ENCODE data around the gene SHCBP1L.

The SHCBP1L gene

DNA sequence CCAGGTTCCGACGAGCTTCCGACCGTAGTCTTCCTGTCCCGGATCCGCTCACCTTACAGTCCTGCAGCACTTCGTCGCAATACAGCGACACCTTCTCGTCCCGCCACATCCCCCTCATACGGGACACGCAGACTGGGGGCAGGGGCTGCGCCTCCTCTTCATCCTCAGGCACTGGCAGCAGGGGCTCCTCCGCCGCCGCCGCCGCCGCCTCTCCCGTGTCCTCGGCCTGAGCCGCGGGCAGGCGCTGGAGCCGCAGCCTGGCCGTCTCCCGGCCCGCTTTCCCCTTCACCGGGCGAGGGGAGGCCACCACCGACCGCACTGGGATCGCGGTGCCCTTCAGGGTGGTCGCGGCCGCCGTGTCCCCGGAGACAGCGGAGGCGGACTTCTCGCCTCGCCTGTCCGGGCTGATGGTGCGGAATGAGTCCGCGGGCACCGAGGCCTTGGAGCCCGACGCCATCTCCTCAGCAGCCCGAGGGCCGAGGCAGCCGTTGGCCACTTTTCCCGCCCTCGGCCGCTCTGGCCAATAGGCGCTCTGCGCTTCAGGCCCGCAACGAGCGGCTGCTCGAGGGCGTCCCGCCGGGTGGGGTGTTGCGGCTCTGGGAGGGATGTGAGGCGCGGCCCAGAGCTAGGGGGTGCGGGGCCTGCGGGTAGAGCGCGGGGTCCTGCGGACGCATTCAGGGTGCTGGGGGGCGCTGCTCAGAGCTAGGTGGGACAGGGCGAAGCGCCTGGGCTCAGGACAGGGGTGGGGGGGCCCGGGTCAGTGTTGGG lies at the start of gene SHCBP1L:
TSS of gene SHCBP1L (minus strand) at position 490 of the 768 bp plus-strand sequence. CDS start at position 457, 33 bp downstream.
- peak; percentile 29 for DNase-seq (ENCODE audit: low spot score)

DNA sequence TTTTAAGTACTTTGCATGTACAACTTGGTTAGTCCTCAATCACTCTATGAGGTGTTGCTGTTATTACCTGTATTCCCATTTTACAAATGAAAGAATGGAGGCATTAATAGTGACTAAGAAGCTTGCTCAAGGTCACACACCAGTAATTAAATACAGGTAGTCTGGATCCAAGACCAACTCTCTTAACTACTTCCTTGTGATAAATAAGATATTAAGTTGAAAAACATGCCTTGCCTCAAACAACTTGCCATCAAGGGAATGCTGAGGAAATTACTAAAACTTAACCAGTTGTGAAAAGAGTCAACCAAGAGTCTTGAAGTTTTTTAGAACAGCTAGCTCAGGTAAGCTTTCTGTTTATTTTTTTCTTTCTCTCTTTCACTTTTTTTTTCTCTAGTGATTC lies 49.3 kb upstream of the SHCBP1L start:
- no peak for DNase-seq (ENCODE audit: low spot score)

DNA sequence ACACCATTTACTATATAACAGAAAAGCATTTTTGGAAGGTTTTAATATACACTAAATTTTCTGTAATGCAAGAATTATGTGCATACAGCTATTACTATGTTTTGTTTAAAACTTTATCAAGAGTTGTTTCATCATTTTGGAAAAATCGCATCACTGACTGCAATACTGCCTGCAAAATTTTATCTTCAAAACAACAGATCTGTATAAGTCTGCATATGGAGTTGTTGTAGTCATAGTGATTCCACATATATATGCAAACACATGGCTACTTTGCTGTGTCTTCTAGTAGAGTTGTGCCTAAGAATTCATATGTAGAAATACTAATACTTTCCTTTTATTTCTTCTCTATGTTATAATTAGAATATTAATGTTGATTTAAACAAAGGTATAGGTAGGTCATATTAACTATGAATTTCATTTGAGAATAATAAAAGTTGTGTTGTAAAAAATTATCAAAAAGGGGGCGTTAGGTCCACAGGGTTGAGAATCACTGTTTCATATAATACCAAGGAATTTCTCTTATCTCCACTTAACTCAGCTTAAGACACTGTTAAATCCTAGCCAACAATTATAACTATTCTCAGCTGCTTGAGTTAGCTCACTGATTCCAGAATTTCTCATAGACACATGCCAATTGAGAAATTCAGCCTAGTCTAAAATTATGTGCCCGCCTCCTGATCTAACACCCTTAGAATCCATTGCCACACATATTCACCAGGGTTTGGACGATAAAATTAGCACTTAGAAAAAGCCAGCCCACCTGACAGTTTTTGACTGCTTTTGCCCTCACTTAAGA lies 47.4 kb upstream of the SHCBP1L start:
- DNase-seq (ENCODE audit: low spot score), result no peak

DNA sequence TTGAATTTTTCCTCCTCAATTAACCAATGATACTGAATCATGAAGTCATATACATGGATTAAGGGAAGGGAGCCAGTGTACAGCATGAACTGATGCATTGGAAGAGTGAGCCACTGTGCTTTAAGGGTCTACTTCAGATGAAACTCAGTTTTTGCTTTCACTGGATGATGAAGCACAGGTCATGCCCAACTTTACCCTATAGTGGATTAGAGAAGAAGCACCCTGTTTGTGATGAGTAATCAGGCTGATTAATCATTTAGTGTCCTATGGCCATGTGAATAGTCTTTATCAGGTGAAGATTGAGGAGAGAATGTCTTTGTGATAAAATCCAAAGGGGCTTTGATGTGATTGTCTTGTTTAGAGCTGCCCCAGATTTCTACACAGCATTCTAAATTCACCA lies 45.5 kb upstream of the SHCBP1L start:
- DNase-seq (ENCODE audit: low spot score), result no peak

DNA sequence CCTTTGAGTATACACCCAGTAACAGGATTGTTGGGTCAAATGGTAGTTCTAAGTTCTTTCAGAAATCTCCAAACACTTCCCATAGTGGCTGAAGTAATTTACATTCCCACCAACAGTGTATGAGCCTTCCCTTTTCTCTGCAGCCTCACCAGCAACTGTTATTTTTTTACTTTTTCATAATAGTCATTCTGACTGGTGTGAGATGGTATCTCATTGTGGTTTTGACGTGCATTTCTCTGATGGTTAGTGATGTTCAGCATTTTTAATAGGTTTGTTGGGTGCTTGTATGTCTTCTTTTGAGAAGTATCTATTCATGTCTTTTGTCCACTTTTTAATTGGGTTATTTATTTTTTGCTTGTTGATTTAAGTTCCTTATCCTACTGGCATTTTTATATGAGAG lies 43.9 kb upstream of the SHCBP1L start:
- DNase-seq (ENCODE audit: low spot score), result no peak

DNA sequence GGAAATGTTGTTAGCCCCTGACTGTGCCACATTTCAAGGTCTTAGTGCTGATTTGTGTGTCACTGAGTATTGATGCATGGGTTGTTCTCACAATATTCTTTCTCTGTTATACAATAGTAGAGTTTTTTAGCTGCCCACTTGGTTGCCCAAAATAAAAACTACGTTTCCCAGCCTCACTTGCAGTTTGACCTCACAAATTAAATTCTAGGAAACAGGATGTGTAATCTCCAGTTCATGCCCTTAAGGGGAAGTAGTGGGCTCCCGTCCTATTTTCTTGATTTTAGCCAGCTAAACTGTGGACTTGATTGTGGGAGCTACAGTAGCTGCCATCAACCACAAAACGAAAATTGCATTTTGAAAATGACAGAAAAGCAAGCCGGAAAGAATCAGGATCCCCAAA lies 42.9 kb upstream of the SHCBP1L start:
- DNase-seq (ENCODE audit: low spot score), result no peak

DNA sequence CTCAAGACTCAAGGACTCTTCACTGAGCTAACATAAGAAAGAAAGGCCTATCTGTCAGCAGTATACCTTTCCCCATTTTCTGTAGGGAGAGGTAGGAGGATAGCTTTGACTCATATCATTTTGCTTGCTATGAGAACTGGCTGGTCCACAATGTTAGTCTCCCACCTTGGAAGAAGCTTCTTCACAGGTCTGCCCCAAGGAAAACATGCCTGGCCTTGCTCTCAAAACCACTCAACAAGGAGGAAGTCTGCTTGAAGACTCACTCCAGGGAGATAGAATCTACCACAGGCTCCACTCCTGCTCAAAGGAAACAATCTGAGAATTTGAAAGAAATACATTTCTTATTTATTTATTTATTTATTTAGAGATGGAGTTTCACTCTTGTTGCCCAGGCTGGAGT lies 40.8 kb upstream of the SHCBP1L start:
- DNase-seq (ENCODE audit: low spot score), result no peak

DNA sequence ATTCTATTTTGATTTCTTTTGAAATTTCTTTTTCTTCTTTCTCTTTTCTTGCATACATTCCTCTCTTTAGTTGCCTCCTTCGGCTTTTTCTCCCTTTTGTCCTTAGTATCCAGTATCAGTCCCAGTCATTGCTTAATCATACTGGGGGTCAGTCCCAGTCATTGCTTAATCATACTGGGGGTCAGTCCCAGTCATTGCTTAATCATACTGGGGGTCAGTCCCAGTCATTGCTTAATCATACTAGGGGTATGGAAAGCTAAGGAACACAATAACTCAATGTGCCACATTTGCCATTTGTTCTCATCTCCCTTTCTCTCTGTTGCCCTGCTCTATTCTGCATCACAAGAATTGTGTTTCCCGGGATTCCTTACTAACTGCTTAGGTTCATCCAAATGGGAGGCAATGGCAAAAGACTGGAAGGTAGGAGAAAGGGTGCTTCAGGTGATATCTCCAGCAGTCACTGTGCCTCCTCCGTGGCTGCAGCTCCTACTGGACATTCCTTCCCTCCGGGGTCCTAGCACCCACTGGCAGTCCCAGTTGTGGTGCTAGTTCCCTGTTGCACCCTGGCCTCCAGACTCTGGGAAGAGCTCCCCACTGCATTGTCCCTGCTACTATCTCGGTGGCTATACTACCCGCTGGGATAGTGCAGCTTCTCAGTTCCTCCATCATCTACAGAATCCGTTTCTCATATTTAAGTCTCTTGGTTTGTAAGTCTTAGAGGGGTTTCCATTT lies 37.6 kb upstream of the SHCBP1L start:
- no peak for DNase-seq (ENCODE audit: low spot score)

DNA sequence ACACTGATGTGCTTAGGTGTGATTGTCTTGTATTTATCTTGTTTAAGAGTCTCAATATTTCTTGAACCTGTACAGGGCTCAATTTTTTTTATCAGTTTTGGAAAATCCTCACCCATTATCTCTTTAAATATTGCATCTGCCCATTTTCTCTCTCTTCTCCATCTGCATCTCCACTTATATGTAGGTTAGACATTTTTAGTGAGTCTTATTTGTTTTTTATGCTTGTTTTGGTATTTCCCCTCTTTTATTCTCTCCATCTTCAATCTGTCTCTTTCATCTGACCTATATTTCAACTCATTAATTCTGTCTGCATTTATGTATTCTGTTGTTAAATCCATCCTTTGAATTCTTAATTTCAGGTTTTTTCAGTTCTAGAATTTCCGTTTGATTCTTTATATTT lies 32.9 kb upstream of the SHCBP1L start:
- DNase-seq (ENCODE audit: low spot score), result no peak

DNA sequence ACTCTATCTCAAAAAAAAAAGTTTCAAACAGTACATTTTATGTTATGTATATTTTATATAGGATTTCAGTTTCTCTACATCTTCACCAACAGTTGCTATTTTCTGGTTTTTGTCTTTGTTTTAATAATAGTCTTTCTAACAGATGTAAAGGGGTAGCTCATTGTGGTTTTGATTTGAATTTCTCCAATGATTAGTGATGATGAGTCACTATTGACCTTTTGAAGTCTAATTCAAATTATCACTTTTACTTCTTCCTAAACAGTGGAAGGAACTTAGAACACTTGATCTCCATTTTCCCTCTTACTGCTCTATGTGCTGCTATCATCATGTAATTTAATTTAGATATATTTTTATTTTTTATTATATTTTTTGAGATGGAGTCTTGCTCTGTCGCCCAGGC lies 31.7 kb upstream of the SHCBP1L start:
- DNase-seq (ENCODE audit: low spot score), result no peak

DNA sequence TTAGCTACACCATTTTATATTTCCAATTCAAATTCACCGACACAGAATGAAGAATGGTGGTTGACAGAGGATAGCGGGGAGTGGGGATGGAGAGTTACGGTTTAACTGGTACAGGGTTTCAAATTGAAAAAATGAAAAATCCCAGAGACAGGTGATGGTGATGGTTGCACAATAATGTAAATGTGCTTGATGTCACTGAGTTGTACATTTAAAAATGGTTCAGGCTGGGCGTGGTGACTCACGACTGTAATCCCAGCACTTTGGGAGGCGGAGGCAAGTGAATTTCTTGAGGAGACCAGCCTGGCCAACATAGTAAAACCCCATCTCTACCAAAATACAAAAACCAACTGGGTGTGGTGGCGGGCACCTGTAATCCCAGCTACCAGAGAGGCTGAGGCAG lies 31.2 kb upstream of the SHCBP1L start:
- DNase-seq (ENCODE audit: low spot score), result no peak

DNA sequence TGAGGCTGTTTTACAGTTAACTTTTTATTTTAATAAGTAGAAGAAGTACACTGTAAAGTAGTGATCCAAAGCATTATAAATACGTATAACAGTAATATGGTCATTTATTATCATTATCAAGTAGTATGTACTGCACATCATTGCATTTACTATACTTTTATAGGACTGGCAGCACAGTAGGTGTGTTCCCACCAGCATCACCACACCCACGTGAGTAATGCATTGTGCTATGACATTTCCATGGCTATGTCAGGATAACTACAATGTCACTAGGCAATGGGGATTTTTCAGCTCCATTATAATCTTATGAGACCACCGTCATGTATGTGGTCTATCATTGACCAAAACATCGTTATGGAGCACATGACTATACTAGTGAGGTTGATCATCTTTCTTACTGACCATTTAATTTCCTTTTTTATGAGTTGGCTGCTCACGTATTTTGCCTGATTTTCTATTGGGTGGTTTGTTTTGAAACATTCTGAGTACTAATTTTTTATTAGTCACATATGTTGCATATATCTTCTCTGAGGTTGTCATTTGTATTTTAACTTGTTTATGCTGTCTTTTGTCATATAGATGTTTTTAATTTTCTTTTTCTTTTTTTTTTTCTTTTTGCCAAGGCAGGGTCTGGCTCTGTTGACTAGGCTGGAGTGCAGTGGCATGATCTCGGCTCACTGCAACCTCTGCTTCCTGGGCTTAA lies 25.3 kb upstream of the SHCBP1L start:
- no peak for DNase-seq (ENCODE audit: low spot score)

DNA sequence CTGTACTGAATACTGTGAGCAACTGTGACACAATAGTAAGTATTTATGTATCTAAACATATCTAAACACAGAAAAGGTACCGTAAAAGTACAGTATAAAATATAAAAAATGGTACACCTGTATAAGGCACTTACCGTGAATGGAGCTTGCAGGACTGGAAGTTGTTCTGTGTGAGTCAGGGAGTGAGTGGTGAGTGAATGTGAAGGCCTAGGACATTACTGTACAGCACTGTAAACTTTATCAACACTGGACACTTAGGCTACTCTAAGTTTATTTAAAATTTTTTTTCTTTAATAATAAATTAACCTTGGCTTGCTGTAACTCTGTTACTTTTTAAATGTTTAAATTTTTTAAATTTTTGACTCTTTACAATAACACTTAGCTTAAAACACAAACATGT lies 24.5 kb upstream of the SHCBP1L start:
- DNase-seq (ENCODE audit: low spot score), result no peak

DNA sequence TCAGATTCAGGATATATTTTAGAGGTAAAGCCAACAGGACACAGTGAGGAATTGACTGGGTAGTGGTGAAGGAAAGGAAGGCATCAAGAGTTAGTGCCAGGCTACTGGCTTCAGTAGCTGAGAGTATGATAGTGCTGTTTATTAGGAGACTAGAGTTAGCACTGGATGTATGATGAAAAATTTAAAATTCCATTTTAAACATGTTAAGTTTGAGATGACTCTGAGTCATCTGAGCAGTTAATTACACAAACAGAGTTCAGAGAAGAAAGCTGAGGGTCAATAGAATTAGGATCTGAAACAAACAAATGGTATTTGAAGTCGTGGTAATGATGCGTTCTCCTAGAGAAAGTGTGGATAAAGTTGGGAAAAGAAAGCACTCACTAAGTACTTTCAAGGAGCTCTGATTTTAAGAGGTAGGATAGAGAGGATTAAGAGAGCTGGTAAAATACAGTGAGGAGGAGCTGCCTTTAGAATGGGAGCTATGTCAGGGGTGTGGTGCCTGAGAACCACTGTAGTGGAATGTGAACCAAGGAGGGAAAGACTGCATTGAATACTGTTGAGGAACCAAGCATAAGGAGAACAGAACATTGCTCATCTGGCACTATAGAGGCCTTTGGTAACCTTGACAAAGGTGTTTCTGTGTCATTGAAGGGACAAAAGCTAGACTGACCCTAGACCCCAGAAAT lies 21.7 kb upstream of the SHCBP1L start:
- DNase-seq (ENCODE audit: low spot score), result no peak

DNA sequence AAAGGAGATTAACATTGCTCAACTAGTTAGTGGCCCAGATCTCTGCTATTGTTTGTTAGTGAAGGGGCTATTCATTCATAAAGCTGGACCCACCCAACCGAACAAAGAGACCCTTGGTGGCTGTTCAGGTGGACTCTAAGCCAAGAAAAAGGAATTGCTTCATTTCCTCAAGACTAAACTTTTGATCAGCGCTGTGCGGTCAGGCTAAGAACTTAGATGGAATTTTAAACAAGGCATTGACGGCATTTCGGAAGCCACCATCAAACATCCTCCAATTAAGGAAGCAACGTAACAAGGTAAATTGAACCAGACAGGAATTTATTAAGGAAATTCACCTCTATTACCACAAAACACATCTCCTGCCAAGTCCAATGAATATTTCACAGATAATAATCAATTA lies 19.9 kb upstream of the SHCBP1L start:
- no peak for DNase-seq (ENCODE audit: low spot score)

DNA sequence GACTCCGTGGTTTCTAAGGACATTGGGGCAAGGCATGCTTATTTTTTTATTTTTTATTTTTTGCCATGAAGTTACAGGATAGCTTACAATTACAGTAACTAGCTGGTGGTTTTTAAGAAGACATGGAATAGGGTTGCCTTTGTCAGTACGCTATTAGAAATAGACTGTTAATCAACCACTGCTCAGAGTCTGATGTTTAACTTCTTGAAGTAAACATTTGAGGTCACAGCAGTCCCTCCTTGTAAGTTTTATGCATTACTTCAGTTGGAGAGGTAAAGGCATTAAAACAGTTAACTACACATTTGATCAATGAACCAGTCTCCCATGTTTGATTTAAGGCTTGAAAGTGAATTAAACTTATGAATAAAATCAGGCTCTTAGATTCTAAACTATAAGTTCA lies 19.3 kb upstream of the SHCBP1L start:
- DNase-seq (ENCODE audit: low spot score), result no peak

DNA sequence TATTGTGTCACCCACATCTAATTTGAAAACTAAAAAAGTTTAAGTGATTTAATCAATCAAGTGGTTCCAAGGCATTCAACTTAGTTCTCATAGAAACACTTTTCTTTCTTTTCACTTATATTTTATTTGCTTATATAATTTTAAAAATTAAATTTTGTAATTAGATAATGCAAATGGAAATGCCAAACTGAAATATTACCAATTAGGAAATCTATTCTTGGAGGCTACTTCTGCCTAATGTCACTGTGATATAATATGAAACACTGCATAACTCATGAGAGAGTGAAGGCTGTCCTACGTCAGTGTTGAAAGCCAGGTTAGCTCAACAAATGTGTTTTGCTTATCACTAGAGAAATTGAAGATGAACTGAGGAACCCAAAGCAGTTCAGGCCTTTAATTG lies 18.3 kb upstream of the SHCBP1L start:
- DNase-seq (ENCODE audit: low spot score), result no peak

DNA sequence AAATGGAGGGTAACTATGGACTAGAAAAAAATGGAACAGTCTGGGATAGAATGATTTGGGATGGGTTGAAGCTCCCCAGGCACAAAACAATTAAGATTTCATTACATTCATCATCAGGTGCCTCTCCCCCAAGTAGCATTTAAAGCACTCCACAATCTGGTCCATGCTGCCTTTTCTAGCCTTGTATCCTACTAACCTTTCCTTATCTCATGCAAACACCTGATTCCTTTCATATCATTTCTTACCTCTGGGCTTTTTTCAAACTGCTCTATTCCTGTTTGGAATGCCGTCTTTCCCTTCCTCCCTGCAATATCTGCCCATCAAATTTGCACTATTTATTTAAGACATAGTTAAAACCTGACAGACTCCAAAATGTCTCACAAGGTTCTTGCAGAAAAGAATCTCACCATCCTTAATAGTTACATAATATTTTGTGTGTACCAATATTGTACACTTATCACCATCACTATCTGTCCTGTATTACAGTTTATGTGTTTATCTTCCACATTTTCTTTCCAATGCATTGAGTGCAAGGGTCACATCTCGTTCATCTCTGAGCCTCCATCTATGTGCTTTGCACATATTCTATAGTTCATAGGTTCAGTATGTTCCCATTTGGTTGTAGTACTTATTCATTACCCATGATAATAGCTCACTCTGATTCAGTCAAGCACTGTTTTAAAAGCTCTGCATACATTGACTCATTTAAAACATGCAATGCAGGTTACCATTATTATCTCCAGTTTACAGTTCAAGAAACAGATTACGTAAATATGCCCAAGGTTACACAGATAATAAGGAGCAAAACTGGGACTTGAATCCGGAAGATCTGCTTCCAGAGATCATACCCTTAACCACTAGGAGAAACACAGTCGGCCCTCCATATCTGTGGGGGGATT lies 16.1 kb upstream of the SHCBP1L start:
- DNase-seq (ENCODE audit: low spot score), result no peak

DNA sequence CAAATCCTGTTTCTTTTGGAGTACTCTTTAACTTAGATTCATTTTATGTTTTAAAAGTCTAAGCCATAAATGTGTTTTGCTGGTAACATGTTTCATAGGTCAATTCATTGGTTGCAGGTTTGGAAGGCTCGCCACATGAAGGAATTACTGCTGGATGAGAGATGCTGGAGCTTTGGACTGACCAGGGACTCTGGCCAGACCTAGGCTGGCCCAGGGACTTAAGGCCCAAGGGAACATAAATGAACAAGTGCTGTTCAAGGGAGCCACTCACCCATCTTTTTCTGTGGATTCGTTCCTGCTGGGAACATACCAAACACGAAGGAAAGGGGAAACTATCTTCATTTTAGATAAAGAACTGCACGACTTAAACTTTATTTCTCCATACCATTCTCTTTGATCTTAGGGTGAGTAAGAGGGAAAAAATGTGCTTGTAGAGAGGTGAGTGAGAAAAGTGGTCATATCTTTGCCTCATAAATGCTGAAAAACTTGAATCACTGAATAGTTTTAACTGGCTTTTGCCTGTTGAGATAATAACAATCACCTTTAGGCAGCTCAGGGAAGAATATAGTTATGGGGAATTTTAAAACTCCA lies 15.3 kb upstream of the SHCBP1L start:
- no peak for DNase-seq (ENCODE audit: low spot score)

DNA sequence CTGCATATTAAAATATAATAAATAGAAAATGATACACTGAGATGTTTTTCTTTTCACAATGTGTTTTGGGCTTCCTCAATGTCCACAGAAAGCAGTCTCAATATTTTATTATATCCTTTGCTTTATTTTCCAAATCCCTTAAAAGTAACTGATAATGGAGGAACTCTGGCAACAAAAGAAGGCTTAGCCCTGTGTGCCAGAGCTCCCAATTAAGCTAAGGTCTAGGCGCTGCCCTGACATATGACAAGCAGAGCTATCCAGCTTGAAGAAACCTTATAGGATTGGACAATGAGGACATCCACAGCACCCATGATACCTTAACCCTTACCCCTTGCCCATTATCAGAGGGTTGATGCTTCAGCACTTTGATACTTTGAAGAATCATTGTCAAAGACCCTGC lies 12.9 kb upstream of the SHCBP1L start:
- DNase-seq (ENCODE audit: low spot score), result no peak

Data from D341Med (cell line).